Stimulated activated CD4-positive, alpha-beta T cell treated with anti-CD3 and anti-CD28 coated beads, Interleukin-15, amount 100 ng/mL, for 24 hours (primary cell): ENCODE results near the gene VAMP1.

Experiments used
- DNase-seq: peaks from one replicate; pipeline ENCODE4 v3.0.0-alpha.2; 2020

VAMP1 gene

GRCh38 chr12:6423267-6424007, 47.0 kb downstream of the VAMP1 start:
- DNase-seq, result peak; percentile 83

- DNase-seq, result no peak
Observed at GRCh38 chr12:6420364-6420763, 50.1 kb downstream of the VAMP1 start.

GRCh38 chr12:6418796-6419195, 51.7 kb downstream of the VAMP1 start:
- DNase-seq, result no peak

GRCh38 chr12:6416596-6416995, 53.9 kb downstream of the VAMP1 start:
- DNase-seq, result no peak
